B cell (primary cell): ENCODE measurements around the gene TTC38. TPM values are rescaled to one million over a fixed set of nuclear protein-coding genes. Genes with fewer than 3 reads are reported as not detected.

Experiments used
- ATAC-seq: fragments of 200-7000 bp; cut with Tn5 transposase; one replicate; pipeline ENCODE4 v1.10.0; 2021; ENCODE audit warnings: low read depth, mild to moderate bottlenecking, moderate number of reproducible peaks, moderate library complexity
- CTCF ChIA-PET: fragments of 350-600 bp; sonication (Branson Sonifier 250); formaldehyde crosslinking; loops from one replicate; lab custom pipeline; 2021; ENCODE audit warnings: antibody characterized with exemption, inconsistent platforms; lab: Charles Lee
- POLR2A ChIA-PET: fragments of 350-600 bp; sonication (Branson Sonifier 250); formaldehyde crosslinking; loops from one replicate; lab custom pipeline; 2021; ENCODE audit warnings: antibody characterized with exemption; lab: Charles Lee
- DNase-seq: peaks from one replicate; pipeline ENCODE4 v3.0.0; 2013
- H2AFZ ChIP-seq: 2 replicates; pipeline ENCODE4 v1.6.1; 2012; ENCODE audit warnings: mild to moderate bottlenecking, low read depth, low read length; ENCODE audit not compliant: insufficient read depth, poor library complexity, severe bottlenecking
- H3K27ac ChIP-seq, 2 donors: 1 replicate in 1 of 2; 2 replicates in 1 of 2; pipeline ENCODE4 v1.5.1; 2012 to 2013; ENCODE audit warnings: low read length in 2 of 2, mild to moderate bottlenecking in 2 of 2, moderate library complexity in 1 of 2
- H3K27me3 ChIP-seq, 4 experiments: fragments of 200-600 bp in 1 of 4; sonication (generic) in 1 of 4; replicated peaks in 1 of 4; 1 replicate in 2 of 4; 2 replicates in 2 of 4; pipeline versions ENCODE4 v1.6.1 to v1.7.0; 2013 to 2016; ENCODE audit warnings: low read length in 3 of 4, mild to moderate bottlenecking in 2 of 4, mixed read lengths in 1 of 4, moderate library complexity in 1 of 4; ENCODE audit not compliant: insufficient read depth in 4 of 4, control insufficient read depth in 3 of 4; ENCODE audit errors: control extremely low read depth in 1 of 4
- H3K36me3 ChIP-seq, 2 experiments: replicated peaks in 1 of 2; 1 replicate in 1 of 2; 2 replicates in 1 of 2; pipeline versions ENCODE4 v1.6.1 to v1.7.1; 2013; ENCODE audit warnings: low read length in 1 of 2; ENCODE audit not compliant: insufficient read depth in 2 of 2, control insufficient read depth in 1 of 2; ENCODE audit errors: control extremely low read depth in 1 of 2, extremely low read depth in 1 of 2
- H3K4me1 ChIP-seq, 2 donors: fragments of 200-600 bp in 1 of 2; sonication (generic) in 1 of 2; 1 replicate in 1 of 2; 2 replicates in 1 of 2; pipeline versions ENCODE4 v1.5.1 to v1.6.1; 2013 to 2017; ENCODE audit warnings: low read length in 2 of 2; ENCODE audit not compliant: control insufficient read depth in 2 of 2, insufficient read depth in 2 of 2
- H3K4me2 ChIP-seq: replicated peaks from 2 replicates; pipeline ENCODE3; 2012; ENCODE audit warnings: mild to moderate bottlenecking, low read depth, low read length; ENCODE audit not compliant: poor library complexity, severe bottlenecking
- H3K4me3 ChIP-seq, 5 experiments: fragments of 200-600 bp in 1 of 5; sonication (generic) in 1 of 5; 1 replicate in 3 of 5; 2 replicates in 2 of 5; pipeline versions ENCODE4 v1.5.1 to v1.7.0; 2011 to 2016; ENCODE audit warnings: low read length in 4 of 5, mild to moderate bottlenecking in 4 of 5, low read depth in 2 of 5, control low read depth in 1 of 5, moderate library complexity in 1 of 5; ENCODE audit not compliant: insufficient read depth in 1 of 5; ENCODE audit errors: control extremely low read depth in 1 of 5, extremely low read depth in 1 of 5
- H3K79me2 ChIP-seq: fragments of 200-600 bp; sonication (generic); one replicate; pipeline ENCODE4 v1.6.0; 2016; ENCODE audit warnings: low read length; ENCODE audit not compliant: control insufficient read depth, insufficient read depth
- H3K9ac ChIP-seq: fragments of 200-600 bp; sonication (generic); 2 replicates; pipeline ENCODE4 v1.6.1; 2017; ENCODE audit warnings: mild to moderate bottlenecking, low read length, moderate library complexity
- H3K9me3 ChIP-seq, 3 donors: one replicate each; pipeline versions ENCODE4 v1.6.1 to v1.7.1; 2013; ENCODE audit warnings: low read length in 2 of 3; ENCODE audit not compliant: control insufficient read depth in 2 of 3, insufficient read depth in 1 of 3; ENCODE audit errors: control extremely low read depth in 1 of 3
- H4K20me1 ChIP-seq: 2 replicates; pipeline ENCODE4 v1.6.0; 2012; ENCODE audit warnings: mild to moderate bottlenecking, low read length; ENCODE audit not compliant: insufficient read depth, control insufficient read depth, poor library complexity, severe bottlenecking
- H3K27ac Mint-ChIP-seq: one replicate; pipeline ENCODE4 v1.8.0; 2021; ENCODE audit warnings: mixed read lengths
- H3K27me3 Mint-ChIP-seq: one replicate; pipeline ENCODE4 v1.8.0; 2021; ENCODE audit warnings: mixed read lengths
- H3K4me1 Mint-ChIP-seq: one replicate; pipeline ENCODE4 v1.8.0; 2021; ENCODE audit warnings: mixed read lengths
- H3K4me3 Mint-ChIP-seq: one replicate; pipeline ENCODE4 v1.8.0; 2021; ENCODE audit warnings: mixed read lengths
- H3K9me3 Mint-ChIP-seq: one replicate; pipeline ENCODE4 v1.8.0; 2022; ENCODE audit warnings: mixed read lengths; ENCODE audit not compliant: insufficient read depth
- CTCF ChIP-seq: fragments of 200-600 bp; IDR thresholded peaks from one replicate; pipeline ENCODE4 v1.8.0; 2022; ENCODE audit warnings: antibody characterized with exemption, mild to moderate bottlenecking
- EZH2 ChIP-seq: IDR thresholded peaks from 2 replicates; pipeline ENCODE4 v1.6.1; 2012; ENCODE audit warnings: borderline replicate concordance, low read depth, mild to moderate bottlenecking, moderate library complexity, low read length; ENCODE audit not compliant: insufficient read depth, poor library complexity, severe bottlenecking
- WGBS: methylation state at CpG from one replicate; pipeline ENCODE4 v1.1.5; 2013; ENCODE audit warnings: missing lambda C conversion rate; ENCODE audit not compliant: insufficient coverage; 5-methylcytosine and 5-hydroxymethylcytosine counted together
- intact Hi-C: fragments of 100-400 bp; cut with micrococcal nuclease; formaldehyde crosslinking; loops from one replicate; pipeline ENCODE4 v1.10.0; 2022
- polyA plus RNA-seq: library from polyadenylated mRNA; depleted of rRNA; stranded (reverse); fragments of >200 nt; gene quantifications from 2 replicates; pipeline ENCODE4 v1.2.3, GENCODE V29; 2012
- total RNA-seq, 2 donors: library from RNA; stranded (reverse); fragments of 120-200 nt in 1 of 2; gene quantifications; 1 replicate in 1 of 2; 2 replicates in 1 of 2; pipeline versions ENCODE4 v1.2.3 to v1.2.4, GENCODE V29; 2013 to 2022

TTC38 gene
- total and polyA plus RNA-seq, 2 donors (not counting 1 experiment from before 2014, with no cell fraction given), result 10.8 to 13.3 TPM

GRCh38 chr22:46225631-46226030 lies 42.2 kb upstream of the TTC38 start:
- no peak overlapping the region for H3K4me3 ChIP-seq
- H3K9ac ChIP-seq, result no peak overlapping the region
- no peaks in the 10 kb centered on the region for H3K27me3 ChIP-seq
- POLR2A ChIA-PET, result no interaction called here
- Mint-ChIP-seq H3K4me1 (no peaks in the 10 kb centered on the region), H3K27ac (no peak overlapping the region), H3K4me3 (no peak overlapping the region), H3K27me3 (no peaks in the 10 kb centered on the region), H3K9me3 (no peaks in the 10 kb centered on the region)
- 93% methylated on average over 7 of the region's 7 CpGs for WGBS
- H3K79me2 ChIP-seq, result no peaks in the 10 kb centered on the region
- H3K4me2 ChIP-seq, result no peak overlapping the region
- no peak for DNase-seq
- peaks cover 4 to 6% of the 10 kb centered on the region in 2 experiments for H3K36me3 ChIP-seq
- CTCF ChIA-PET, result no interaction called here
- H4K20me1 ChIP-seq, result no peaks in the 10 kb centered on the region
- no peaks in the 10 kb centered on the region for H3K9me3 ChIP-seq
- H3K27ac ChIP-seq, result no peak overlapping the region
- no peak overlapping the region for H2AFZ ChIP-seq
- no peak for ATAC-seq
- TF ChIP-seq EZH2 (no peak), CTCF (no peak)
- no peaks in the 10 kb centered on the region for H3K4me1 ChIP-seq
- intact Hi-C loops, result no loop called here

GRCh38 chr22:46226577-46226976 lies 41.2 kb upstream of the TTC38 start:
- H3K4me3 Mint-ChIP-seq, result no peak overlapping the region
- POLR2A ChIA-PET, result interaction anchor here (0.6 kb wide), 1 partner anchor 218 kb away, joined by 5 read pairs; no protein-coding TSS in a partner anchor
- no peak overlapping the region for H3K4me3 ChIP-seq
- no peaks in the 10 kb centered on the region for H3K4me1 Mint-ChIP-seq
- no peak for DNase-seq
- no peak overlapping the region for H3K4me2 ChIP-seq
- H3K36me3 ChIP-seq, result peaks cover 0 to 1% of the 10 kb centered on the region in 2 experiments
- no peak overlapping the region for H3K27ac ChIP-seq
- no peaks in the 10 kb centered on the region for H3K4me1 ChIP-seq
- CTCF ChIA-PET, result interaction anchor here (1.6 kb wide), 1 partner anchor 9 kb away, joined by 3 read pairs; no protein-coding TSS in a partner anchor
- H3K27ac Mint-ChIP-seq, result no peak overlapping the region
- H3K9ac ChIP-seq, result no peak overlapping the region
- TF ChIP-seq CTCF (no peak), EZH2 (no peak)
- H3K9me3 Mint-ChIP-seq, result no peaks in the 10 kb centered on the region
- H2AFZ ChIP-seq, result no peak overlapping the region
- no peaks in the 10 kb centered on the region for H3K27me3 Mint-ChIP-seq
- intact Hi-C loops, result no loop called here
- 100% methylated on average over 7 of the region's 7 CpGs for WGBS
- H4K20me1 ChIP-seq, result no peaks in the 10 kb centered on the region
- ATAC-seq, result no peak
- H3K27me3 ChIP-seq, result no peaks in the 10 kb centered on the region
- no peaks in the 10 kb centered on the region for H3K9me3 ChIP-seq
- H3K79me2 ChIP-seq, result no peaks in the 10 kb centered on the region
